Peyer's patch (tissue), 4 donors: ENCODE data around the gene ITGB5. TPM values are rescaled to one million over a fixed set of nuclear protein-coding genes. Genes with fewer than 3 reads are reported as not detected.

Experiments
- DNase-seq, 3 donors: peaks; one replicate each; pipeline ENCODE4 v3.0.0-alpha.2; 2017 to 2019
- H3K27ac ChIP-seq, 4 donors: fragments of 200-600 bp; sonication (generic); one replicate each; pipeline ENCODE4 v1.5.1; 2016 to 2019
- H3K27me3 ChIP-seq, 2 donors: fragments of 200-600 bp; sonication (generic); one replicate each; pipeline ENCODE4 v1.5.1; 2019
- H3K36me3 ChIP-seq, 3 donors: fragments of 200-600 bp; sonication (generic); one replicate each; pipeline ENCODE4 v1.5.1; 2016 to 2019
- H3K4me1 ChIP-seq, 4 donors: fragments of 200-600 bp; sonication (generic); one replicate each; pipeline ENCODE4 v1.5.1; 2016 to 2019
- H3K4me3 ChIP-seq, 4 donors: fragments of 200-600 bp; sonication (generic); 1 replicate in 3 of 4; 2 replicates in 1 of 4; pipeline ENCODE4 v1.5.1; 2016 to 2019; ENCODE audit warnings: mild to moderate bottlenecking in 1 of 4
- H3K9me3 ChIP-seq, 4 donors: fragments of 200-600 bp; sonication (generic); one replicate each; pipeline ENCODE4 v1.5.1; 2016 to 2019; ENCODE audit warnings: mild to moderate bottlenecking in 1 of 4
- CTCF ChIP-seq, 6 experiments: fragments of 450-650 bp in 4 of 6; fragments of 200-600 bp in 2 of 6; sonication (generic) in 1 of 6; IDR thresholded peaks; one replicate each; pipeline ENCODE4 v1.5.1; 2017 to 2019; ENCODE audit warnings: antibody characterized with exemption in 6 of 6, mild to moderate bottlenecking in 3 of 6, moderate library complexity in 1 of 6
- POLR2A ChIP-seq, 2 donors: fragments of 450-650 bp; IDR thresholded peaks; one replicate each; pipeline ENCODE4 v1.5.1; 2017; ENCODE audit warnings: antibody characterized with exemption in 2 of 2, mild to moderate bottlenecking in 2 of 2, moderate library complexity in 2 of 2
- total RNA-seq, 4 donors: library from RNA; depleted of rRNA; stranded (reverse); fragments of >200 nt; gene quantifications; one replicate each; pipeline ENCODE4 v1.1.0, GENCODE V29; 2016

ITGB5 gene
- total RNA-seq, 4 donors from 2014 or later: 79.5 to 143 (median 132) TPM

- H3K9me3 ChIP-seq: no peaks in the 10 kb centered on the region
- H3K36me3 ChIP-seq: peaks cover 0 to 20% (median 0%) of the 10 kb centered on the region in 3 donors
- peak overlapping the region in 3 of 4 donors; percentile 32 to 85 (median 74) for H3K27ac ChIP-seq
- H3K27me3 ChIP-seq: no peaks in the 10 kb centered on the region
- TF ChIP-seq POLR2A (IDR thresholded peaks at IDR 0.05) (no peak), CTCF (IDR thresholded peaks at IDR 0.05) (no peak)
- H3K4me1 ChIP-seq: peaks cover 0 to 48% (median 3%) of the 10 kb centered on the region in 4 donors
- no peak overlapping the region for H3K4me3 ChIP-seq
- DNase-seq: peak in 2 of 3 donors; percentile 60 to 64
These were observed 72.3 kb downstream of the ITGB5 start for GRCh38 chr3:124814620-124815421.

DNA sequence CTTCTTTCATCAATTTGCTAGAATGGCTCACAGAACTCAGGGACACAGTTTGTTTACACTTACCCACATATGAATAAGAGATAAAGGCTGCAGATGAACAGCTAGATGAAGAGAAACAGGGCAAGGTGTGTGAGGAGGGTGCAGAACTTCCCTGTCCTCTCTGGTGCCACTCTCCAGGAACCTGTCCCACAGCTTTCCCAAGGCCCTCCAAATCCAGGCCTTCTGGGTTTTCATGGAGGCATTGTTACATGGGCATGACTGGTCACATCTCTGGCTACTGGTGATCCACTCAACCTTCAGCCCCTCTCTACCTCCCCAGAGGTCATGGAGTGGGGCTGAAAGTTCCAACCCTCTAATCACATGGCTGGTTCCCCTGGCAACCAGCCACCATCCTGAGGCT is 73.6 kb downstream of the ITGB5 start:
- Histone ChIP-seq H3K9me3 (no peaks in the 10 kb centered on the region), H3K27ac (peak overlapping the region in 3 of 4 donors; percentile 32 to 81 (median 69)), H3K36me3 (peaks cover 0 to 20% (median 0%) of the 10 kb centered on the region in 3 donors), H3K4me3 (no peak overlapping the region), H3K4me1 (peaks cover 0 to 40% (median 3%) of the 10 kb centered on the region in 4 donors), H3K27me3 (no peaks in the 10 kb centered on the region)
- no peak for DNase-seq
- no peak for TF ChIP-seq POLR2A (IDR thresholded peaks at IDR 0.05)

GRCh38 chr3:124812291-124813265 is 74.6 kb downstream of the ITGB5 start:
- peaks cover 0 to 16% (median 0%) of the 10 kb centered on the region in 3 donors for H3K36me3 ChIP-seq
- no peaks in the 10 kb centered on the region for H3K9me3 ChIP-seq
- H3K27me3 ChIP-seq: no peaks in the 10 kb centered on the region
- peak overlapping the region; percentile 25 to 81 (median 50) for H3K27ac ChIP-seq
- no peak for TF ChIP-seq CTCF (IDR thresholded peaks at IDR 0.05)
- TF ChIP-seq POLR2A (IDR thresholded peaks at IDR 0.05): no peak
- peaks cover 0 to 40% (median 3%) of the 10 kb centered on the region in 4 donors for H3K4me1 ChIP-seq
- peak in 2 of 3 donors; percentile 76 to 85 for DNase-seq
- no peak overlapping the region for H3K4me3 ChIP-seq

DNA sequence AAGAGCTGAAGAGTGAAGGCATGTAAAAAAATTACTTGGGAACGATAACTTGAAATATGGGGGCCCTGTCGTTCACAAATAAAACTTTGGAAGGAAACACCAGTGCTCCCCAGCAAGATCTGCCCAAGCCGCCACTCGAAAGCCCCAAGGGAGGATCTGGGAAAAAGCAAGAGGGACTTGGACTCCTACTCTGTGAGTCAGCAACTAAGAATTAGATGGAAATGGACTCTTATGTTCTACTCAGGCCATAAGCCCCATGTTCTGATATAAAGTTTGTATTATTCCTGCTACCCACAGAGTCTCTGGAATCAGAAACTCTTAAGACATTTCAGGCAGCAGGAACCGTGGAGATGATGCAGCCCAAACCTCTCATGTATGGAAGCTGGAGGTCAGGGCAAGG is 75.7 kb downstream of the ITGB5 start:
- no peak for DNase-seq

GRCh38 chr3:124810970-124811369 is 76.2 kb downstream of the ITGB5 start:
- Histone ChIP-seq H3K4me3 (no peak overlapping the region), H3K36me3 (peaks cover 0 to 2% (median 0%) of the 10 kb centered on the region in 3 donors), H3K9me3 (no peaks in the 10 kb centered on the region), H3K27ac (peak overlapping the region in 2 of 4 donors; percentile 45 to 69), H3K4me1 (peaks cover 0 to 40% (median 3%) of the 10 kb centered on the region in 4 donors), H3K27me3 (no peaks in the 10 kb centered on the region)
- peak in 1 of 3 donors; percentile 60 for DNase-seq
- TF ChIP-seq CTCF (IDR thresholded peaks at IDR 0.05) (peak in 1 of 6 experiments; percentile 17), POLR2A (IDR thresholded peaks at IDR 0.05) (no peak)

More for the DNA sequence above, 75.7 kb downstream of the ITGB5 start:
- no peaks in the 10 kb centered on the region for H3K9me3 ChIP-seq
- H3K4me3 ChIP-seq: no peak overlapping the region
- H3K4me1 ChIP-seq: peaks cover 0 to 40% (median 3%) of the 10 kb centered on the region in 4 donors
- peaks cover 0 to 6% (median 0%) of the 10 kb centered on the region in 3 donors for H3K36me3 ChIP-seq
- H3K27me3 ChIP-seq: no peaks in the 10 kb centered on the region
- H3K27ac ChIP-seq: peak overlapping the region in 3 of 4 donors; percentile 15 to 69 (median 26)
- TF ChIP-seq POLR2A (IDR thresholded peaks at IDR 0.05) (no peak), CTCF (IDR thresholded peaks at IDR 0.05) (no peak)
